Vagina (tissue), 2 donors: Measurements from ENCODE around the gene GNA15.

Source experiments
- CTCF ChIP-seq, 3 experiments: fragments of 450-650 bp in 2 of 3; fragments of 200-600 bp in 1 of 3; sonication (generic) in 1 of 3; IDR thresholded peaks; one replicate each; pipeline ENCODE4 v1.5.1; 2017 to 2019; ENCODE audit warnings: antibody characterized with exemption in 3 of 3, mild to moderate bottlenecking in 2 of 3, moderate library complexity in 2 of 3
- POLR2A ChIP-seq, 2 donors: fragments of 450-650 bp; IDR thresholded peaks; one replicate each; pipeline ENCODE4 v1.6.1; 2017; ENCODE audit warnings: antibody characterized with exemption in 2 of 2, mild to moderate bottlenecking in 2 of 2, moderate library complexity in 2 of 2
- POLR2AphosphoS5 ChIP-seq, 2 donors: sonication (generic); formaldehyde crosslinking; IDR thresholded peaks; one replicate each; pipeline ENCODE4 v1.9.0; 2017; ENCODE audit warnings: antibody characterized with exemption in 2 of 2, mild to moderate bottlenecking in 2 of 2, low read depth in 1 of 2; ENCODE audit not compliant: insufficient read depth in 1 of 2

- TF ChIP-seq POLR2A (IDR thresholded peaks at IDR 0.05) = no peak
- no peak for TF ChIP-seq CTCF (IDR thresholded peaks at IDR 0.05)
- no peak for TF ChIP-seq POLR2AphosphoS5 (IDR thresholded peaks at IDR 0.05; ENCODE audit: insufficient read depth in 1 of 2, low read depth in 1 of 2)
These were observed 18.1 kb upstream of the GNA15 start for GRCh38 chr19:3117716-3118115.
